Activated CD4-positive, alpha-beta T cell treated with anti-CD3 and anti-CD28 coated beads for 24 hours (primary cell): ENCODE results near the gene RILPL1.
"Not testable (repeated sequence)": the region's sequence is repeated elsewhere in the genome, so short reads cannot be mapped to it uniquely, and the experiment has no call there.

ENCODE experiments used
- DNase-seq, 2 donors: peaks; one replicate each; pipeline ENCODE4 v3.0.0-alpha.2; 2020; ENCODE audit warnings: low read depth in 2 of 2

Gene RILPL1

GRCh38 chr12:123533672-123534643 is at the start of gene RILPL1:
Gene RILPL1, minus strand, starts transcription at chr12:123533719. Its CDS starts 237 bp downstream, at chr12:123533482.
- DNase-seq, result peak; percentile 15 to 21

GRCh38 chr12:123580772-123581171 is 47.3 kb upstream of the RILPL1 start:
- DNase-seq, result no peak

- not testable (repeated sequence) for DNase-seq
Observed at GRCh38 chr12:123578829-123579228, 45.3 kb upstream of the RILPL1 start.

- DNase-seq, result no peak
Observed at GRCh38 chr12:123578243-123578642, 44.7 kb upstream of the RILPL1 start.

- no peak for DNase-seq
Observed at GRCh38 chr12:123576611-123577010, 43.1 kb upstream of the RILPL1 start.

- no peak for DNase-seq
Observed at GRCh38 chr12:123573870-123574269, 40.4 kb upstream of the RILPL1 start.

- no peak for DNase-seq
Observed at GRCh38 chr12:123572391-123572790, 38.9 kb upstream of the RILPL1 start.

- no peak for DNase-seq
Observed at GRCh38 chr12:123571343-123571813, 37.9 kb upstream of the RILPL1 start.

- DNase-seq, result no peak
Observed at GRCh38 chr12:123559468-123559867, 25.9 kb upstream of the RILPL1 start.

- not testable (repeated sequence) for DNase-seq
Observed at GRCh38 chr12:123558487-123558886, 25.0 kb upstream of the RILPL1 start.

GRCh38 chr12:123554843-123555242 is 21.3 kb upstream of the RILPL1 start:
- DNase-seq, result not testable (repeated sequence)

- not testable (repeated sequence) for DNase-seq
Observed at GRCh38 chr12:123554136-123554535, 20.6 kb upstream of the RILPL1 start.

- DNase-seq, result no peak
Observed at GRCh38 chr12:123550700-123551099, 17.2 kb upstream of the RILPL1 start.

GRCh38 chr12:123548107-123548506 is 14.6 kb upstream of the RILPL1 start:
- no peak for DNase-seq

GRCh38 chr12:123546281-123546680 is 12.8 kb upstream of the RILPL1 start:
- no peak for DNase-seq

- DNase-seq, result no peak
Observed at GRCh38 chr12:123543541-123543940, 10.0 kb upstream of the RILPL1 start.

GRCh38 chr12:123540899-123541662 is 7.6 kb upstream of the RILPL1 start:
- no peak for DNase-seq

- not testable (repeated sequence) for DNase-seq
Observed at GRCh38 chr12:123535952-123536351, 2.4 kb upstream of the RILPL1 start.

GRCh38 chr12:123532808-123533649 is 490 bp downstream of the RILPL1 start:
- DNase-seq, result peak in 1 of 2 donors; percentile 17

- no peak for DNase-seq
Observed at GRCh38 chr12:123532019-123532418, 1.5 kb downstream of the RILPL1 start.

- DNase-seq, result no peak
Observed at GRCh38 chr12:123531091-123531490, 2.4 kb downstream of the RILPL1 start.
